Duodenal mucosa (tissue), 2 donors: Measurements from ENCODE around the gene LNX1.
A peak's percentile ranks its signal among the peaks of the same experiment; 100 is the strongest.

Experiments used
- H3K27ac ChIP-seq: one replicate; pipeline ENCODE4 v1.7.0; 2013; ENCODE audit warnings: low read depth, low read length
- H3K27me3 ChIP-seq, 2 donors: one replicate each; pipeline ENCODE4 v1.7.0; 2013; ENCODE audit warnings: low read length in 2 of 2, control low read depth in 1 of 2; ENCODE audit not compliant: insufficient read depth in 2 of 2, control insufficient read depth in 1 of 2
- H3K36me3 ChIP-seq, 2 donors: one replicate each; pipeline ENCODE4 v1.7.0; 2013; ENCODE audit warnings: low read length in 2 of 2, control low read depth in 1 of 2; ENCODE audit not compliant: insufficient read depth in 2 of 2, control insufficient read depth in 1 of 2
- H3K4me1 ChIP-seq, 2 donors: one replicate each; pipeline ENCODE4 v1.7.0; 2013; ENCODE audit warnings: low read length in 2 of 2, control low read depth in 1 of 2; ENCODE audit not compliant: insufficient read depth in 2 of 2, control insufficient read depth in 1 of 2
- H3K4me3 ChIP-seq, 2 donors: one replicate each; pipeline ENCODE4 v1.7.0; 2013; ENCODE audit warnings: low read length in 2 of 2, low read depth in 1 of 2
- H3K9ac ChIP-seq, 2 donors: one replicate each; pipeline ENCODE4 v1.7.0; 2013; ENCODE audit warnings: low read length in 2 of 2, low read depth in 1 of 2
- H3K9me3 ChIP-seq, 2 donors: one replicate each; pipeline ENCODE4 v1.7.0; 2013; ENCODE audit warnings: low read length in 2 of 2, control low read depth in 1 of 2; ENCODE audit not compliant: control insufficient read depth in 1 of 2

The LNX1 gene

GRCh38 chr4:53590187-53590586 is 1.1 kb downstream of the LNX1 start:
- Histone ChIP-seq H3K4me1 (peaks cover 26 to 36% of the 10 kb centered on the region in 2 donors), H3K9me3 (no peaks in the 10 kb centered on the region), H3K27me3 (no peaks in the 10 kb centered on the region), H3K4me3 (peak overlapping the region; percentile 69 to 72), H3K9ac (peak overlapping the region; percentile 74 to 92), H3K36me3 (no peaks in the 10 kb centered on the region), H3K27ac (no peak overlapping the region)

DNA sequence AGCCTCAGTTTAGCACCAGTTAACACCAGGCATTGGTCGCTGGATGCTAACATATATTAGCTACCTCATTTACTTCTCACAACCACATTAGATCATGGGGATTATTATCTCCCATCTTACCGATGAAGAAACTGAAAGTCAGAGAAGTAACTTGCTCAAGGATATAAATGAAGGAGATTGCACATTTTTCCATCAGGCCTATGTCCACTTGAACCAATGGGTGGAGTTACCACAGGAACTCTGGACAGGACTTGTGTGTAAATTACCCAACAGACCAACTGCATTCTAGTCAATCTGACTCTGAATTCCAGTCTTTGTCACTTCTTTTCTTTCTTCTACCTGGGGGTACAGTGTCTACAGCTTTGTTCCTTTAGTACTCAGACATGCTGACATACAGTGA is 1.8 kb downstream of the LNX1 start:
- Histone ChIP-seq H3K27ac (no peak overlapping the region), H3K27me3 (no peaks in the 10 kb centered on the region), H3K9ac (peak overlapping the region in 1 of 2 donors; percentile 74), H3K36me3 (no peaks in the 10 kb centered on the region), H3K9me3 (no peaks in the 10 kb centered on the region), H3K4me1 (peaks cover 26 to 36% of the 10 kb centered on the region in 2 donors), H3K4me3 (peak overlapping the region; percentile 69 to 72)

DNA sequence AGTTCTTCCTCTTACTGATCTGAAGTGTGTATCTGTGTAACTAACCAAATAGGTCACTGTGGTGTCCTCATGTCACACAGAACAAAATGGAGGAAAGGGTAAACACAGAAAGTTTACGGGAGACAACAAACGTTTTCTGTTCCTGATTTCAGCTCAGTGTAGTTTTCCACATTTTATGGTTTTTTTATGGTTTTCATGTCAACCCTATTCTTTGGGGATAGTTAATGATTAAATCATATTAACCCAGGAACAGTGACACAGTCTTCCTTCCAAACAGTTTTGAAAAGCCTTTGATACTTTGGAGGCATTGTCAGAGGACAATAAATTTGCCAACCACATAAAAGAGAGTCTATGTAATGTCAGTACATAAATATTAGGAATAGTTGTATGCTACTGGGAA is 4.2 kb downstream of the LNX1 start:
- H3K9me3 ChIP-seq = no peaks in the 10 kb centered on the region
- peaks cover 21 to 33% of the 10 kb centered on the region in 2 donors for H3K4me1 ChIP-seq
- no peaks in the 10 kb centered on the region for H3K27me3 ChIP-seq
- peak overlapping the region in 1 of 2 donors; percentile 25 for H3K4me3 ChIP-seq
- H3K27ac ChIP-seq = no peak overlapping the region
- no peak overlapping the region for H3K9ac ChIP-seq
- H3K36me3 ChIP-seq = no peaks in the 10 kb centered on the region

GRCh38 chr4:53586121-53586816 is 5.0 kb downstream of the LNX1 start:
- no peaks in the 10 kb centered on the region for H3K27me3 ChIP-seq
- H3K36me3 ChIP-seq = no peaks in the 10 kb centered on the region
- no peaks in the 10 kb centered on the region for H3K9me3 ChIP-seq
- H3K4me1 ChIP-seq = peaks cover 18 to 30% of the 10 kb centered on the region in 2 donors
- H3K4me3 ChIP-seq = no peak overlapping the region
- H3K9ac ChIP-seq = no peak overlapping the region
- H3K27ac ChIP-seq = no peak overlapping the region

DNA sequence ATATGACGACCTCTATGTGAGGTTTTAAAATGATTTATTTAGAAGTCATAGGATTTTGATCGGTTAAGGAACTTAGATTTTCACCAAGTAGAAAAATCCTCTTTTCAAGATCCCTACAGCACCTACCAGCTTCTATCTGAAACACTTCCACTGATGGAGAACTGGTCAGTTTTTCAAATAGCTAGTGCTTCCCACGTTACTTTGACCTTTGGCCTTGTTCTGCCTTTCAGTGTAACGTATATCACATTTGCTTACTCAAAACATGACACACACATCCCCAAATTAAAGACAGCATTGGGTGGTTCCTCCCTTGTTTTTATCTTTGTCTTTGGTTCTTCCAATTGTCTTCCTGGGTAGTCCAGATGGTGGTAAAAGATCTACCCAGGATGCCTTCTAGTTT is 6.6 kb downstream of the LNX1 start:
- H3K9ac ChIP-seq = no peak overlapping the region
- H3K36me3 ChIP-seq = no peaks in the 10 kb centered on the region
- no peaks in the 10 kb centered on the region for H3K27me3 ChIP-seq
- H3K27ac ChIP-seq = no peak overlapping the region
- H3K9me3 ChIP-seq = no peaks in the 10 kb centered on the region
- peaks cover 16 to 30% of the 10 kb centered on the region in 2 donors for H3K4me1 ChIP-seq
- H3K4me3 ChIP-seq = no peak overlapping the region

DNA sequence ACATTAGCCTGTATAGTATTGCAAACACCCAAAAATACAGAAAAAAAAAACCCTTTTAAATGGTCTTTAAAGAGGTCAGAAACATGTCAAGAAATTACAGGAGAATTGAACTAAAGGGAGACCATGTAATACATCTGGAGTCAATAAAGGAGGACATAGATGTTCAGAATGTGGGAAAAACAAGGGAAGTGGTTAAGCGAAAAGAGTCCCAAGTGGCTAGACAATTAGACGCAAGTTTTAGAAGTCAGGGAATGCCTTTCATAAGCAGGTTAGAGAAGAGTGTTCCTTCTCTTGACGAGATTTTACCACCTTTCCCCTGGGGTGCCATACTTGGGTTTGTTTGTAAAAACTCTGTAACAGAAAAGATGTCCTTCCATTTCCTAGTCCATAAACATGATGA is 7.8 kb downstream of the LNX1 start:
- no peaks in the 10 kb centered on the region for H3K9me3 ChIP-seq
- H3K36me3 ChIP-seq = no peaks in the 10 kb centered on the region
- no peak overlapping the region for H3K27ac ChIP-seq
- H3K4me3 ChIP-seq = no peak overlapping the region
- peaks cover 5 to 24% of the 10 kb centered on the region in 2 donors for H3K4me1 ChIP-seq
- no peaks in the 10 kb centered on the region for H3K27me3 ChIP-seq
- no peak overlapping the region for H3K9ac ChIP-seq

DNA sequence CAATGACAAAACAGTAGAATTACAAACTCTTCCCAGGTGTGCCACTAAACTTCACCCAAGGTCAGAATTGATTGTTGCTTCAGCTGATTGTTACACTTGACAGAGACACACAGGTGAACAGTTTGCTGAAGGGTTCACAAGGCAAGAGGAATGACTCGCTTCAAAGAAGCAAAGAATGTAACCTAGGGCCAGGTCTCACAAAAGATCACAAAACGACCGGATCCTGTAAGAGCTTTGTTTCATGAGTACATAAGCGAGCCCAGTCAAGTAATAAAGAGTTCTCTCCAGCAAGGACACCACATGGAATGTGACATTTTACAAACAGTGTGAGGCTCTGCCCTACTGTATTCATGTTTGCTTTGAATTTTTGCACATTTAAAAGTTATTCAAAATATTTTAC is 9.1 kb downstream of the LNX1 start:
- no peaks in the 10 kb centered on the region for H3K9me3 ChIP-seq

GRCh38 chr4:53580274-53580673 is 11.0 kb downstream of the LNX1 start:
- Histone ChIP-seq H3K9ac (no peak overlapping the region), H3K4me3 (no peak overlapping the region), H3K27ac (no peak overlapping the region), H3K9me3 (no peaks in the 10 kb centered on the region), H3K27me3 (no peaks in the 10 kb centered on the region), H3K4me1 (peaks cover 11 to 16% of the 10 kb centered on the region in 2 donors), H3K36me3 (no peaks in the 10 kb centered on the region)

More for the DNA sequence above, 9.1 kb downstream of the LNX1 start:
- Histone ChIP-seq H3K27ac (no peak overlapping the region), H3K9ac (no peak overlapping the region), H3K4me3 (no peak overlapping the region), H3K27me3 (no peaks in the 10 kb centered on the region), H3K36me3 (no peaks in the 10 kb centered on the region), H3K4me1 (peaks cover 2 to 15% of the 10 kb centered on the region in 2 donors)

- no peak overlapping the region for H3K4me3 ChIP-seq
- H3K9me3 ChIP-seq = no peaks in the 10 kb centered on the region
- no peak overlapping the region for H3K27ac ChIP-seq
- no peak overlapping the region for H3K9ac ChIP-seq
- H3K36me3 ChIP-seq = no peaks in the 10 kb centered on the region
- H3K4me1 ChIP-seq = peaks cover 11 to 16% of the 10 kb centered on the region in 2 donors
- no peaks in the 10 kb centered on the region for H3K27me3 ChIP-seq
Measured at GRCh38 chr4:53579826-53580225, 11.5 kb downstream of the LNX1 start.

DNA sequence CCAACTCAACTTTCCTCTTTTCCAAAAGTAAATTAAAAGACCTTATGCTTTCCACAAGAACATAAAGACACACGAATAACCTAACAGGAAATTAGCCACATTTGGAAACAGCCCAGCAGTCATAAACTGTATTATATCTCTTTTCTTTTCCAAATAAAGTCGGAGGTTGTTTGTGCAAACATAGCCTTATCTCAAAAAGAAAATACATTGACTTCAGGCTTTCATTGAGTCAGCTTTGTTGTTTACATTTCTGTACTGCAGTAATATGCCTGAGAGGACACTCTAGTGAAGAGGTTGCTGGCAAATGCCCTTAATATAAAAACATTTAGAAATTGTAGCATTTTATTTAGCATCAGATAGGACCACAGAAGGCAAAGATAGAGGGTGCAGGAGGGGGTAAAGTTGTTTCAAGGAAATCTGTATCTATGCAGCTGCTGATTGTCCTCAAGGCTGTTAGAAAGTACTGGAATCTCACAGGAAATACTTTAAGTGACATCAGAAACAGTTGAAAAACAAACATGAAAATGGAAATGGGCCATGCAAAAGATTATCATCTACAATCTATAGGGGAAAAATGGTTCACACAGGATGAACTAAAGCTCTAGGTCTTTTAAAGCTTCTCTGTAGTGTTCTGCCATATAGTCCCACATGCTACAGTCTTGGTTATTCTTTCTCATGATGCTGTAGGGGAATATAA is 14.5 kb downstream of the LNX1 start:
- Histone ChIP-seq H3K9me3 (no peaks in the 10 kb centered on the region), H3K9ac (no peak overlapping the region), H3K36me3 (peaks cover 0 to 22% of the 10 kb centered on the region in 2 donors), H3K4me3 (peak overlapping the region in 1 of 2 donors; percentile 41), H3K4me1 (peaks cover 8 to 11% of the 10 kb centered on the region in 2 donors), H3K27me3 (no peaks in the 10 kb centered on the region), H3K27ac (no peak overlapping the region)
